WTC11 (cell line): ENCODE measurements around the gene HAUS6. TPM values are rescaled to one million over a fixed set of nuclear protein-coding genes. Genes with fewer than 3 reads are reported as not detected.

Source experiments
- ATAC-seq: fragments of 200-7000 bp; cut with Tn5 transposase; 2 replicates; pipeline ENCODE4 v1.10.0; 2021; ENCODE audit warnings: mild to moderate bottlenecking, moderate library complexity
- CTCF ChIA-PET: fragments of 300-600 bp; sonication (Branson Sonifier 250); formaldehyde crosslinking; loops from one replicate; lab custom pipeline; 2021; ENCODE audit warnings: antibody characterized with exemption; lab: Charles Lee
- POLR2A ChIA-PET: fragments of 350-600 bp; sonication (Branson Sonifier 250); formaldehyde crosslinking; loops from one replicate; lab custom pipeline; 2021; ENCODE audit warnings: antibody characterized with exemption; lab: Charles Lee
- DNase-seq: peaks from one replicate; pipeline ENCODE4 v3.0.0; 2021; ENCODE audit warnings: low spot score
- H3K27ac Mint-ChIP-seq: 2 replicates; pipeline ENCODE4 v1.8.0; 2021; ENCODE audit warnings: mixed read lengths
- H3K27me3 Mint-ChIP-seq: 2 replicates; pipeline ENCODE4 v1.8.0; 2021; ENCODE audit warnings: low read depth, mild to moderate bottlenecking, moderate library complexity, mixed read lengths
- H3K36me3 Mint-ChIP-seq: 2 replicates; pipeline ENCODE4 v1.8.0; 2021; ENCODE audit warnings: mixed read lengths
- H3K4me1 Mint-ChIP-seq: 2 replicates; pipeline ENCODE4 v1.8.0; 2022; ENCODE audit warnings: mixed read lengths
- H3K4me3 Mint-ChIP-seq: 2 replicates; pipeline ENCODE4 v1.8.0; 2021; ENCODE audit warnings: mild to moderate bottlenecking, moderate library complexity, mixed read lengths
- H3K9me3 Mint-ChIP-seq: 2 replicates; pipeline ENCODE4 v1.8.0; 2021; ENCODE audit warnings: mixed read lengths
- AR ChIP-seq: fragments of 250-450 bp; sonication (Bioruptor Pico); IDR thresholded peaks from 2 replicates; pipeline ENCODE4 v1.9.0; 2021; ENCODE audit warnings: mild to moderate bottlenecking
- ATF3 ChIP-seq: sonication (generic); formaldehyde crosslinking; conservative IDR thresholded peaks from 2 replicates; pipeline ENCODE4 v1.8.1; 2022; ENCODE audit warnings: mild to moderate bottlenecking, missing genetic modification reagents
- CDX4 ChIP-seq: fragments of 250-450 bp; sonication (Bioruptor Pico); IDR thresholded peaks from 2 replicates; pipeline ENCODE4 v1.9.0; 2021; ENCODE audit warnings: moderate library complexity, mild to moderate bottlenecking, inconsistent platforms, borderline replicate concordance
- ESRRA ChIP-seq: sonication (generic); formaldehyde crosslinking; IDR thresholded peaks from 2 replicates; pipeline ENCODE4 v1.8.1; 2022; ENCODE audit warnings: mild to moderate bottlenecking, missing genetic modification reagents, borderline replicate concordance
- ETV6 ChIP-seq: sonication (generic); formaldehyde crosslinking; IDR thresholded peaks from 2 replicates; pipeline ENCODE4 v1.8.1; 2022; ENCODE audit warnings: mild to moderate bottlenecking, missing genetic modification reagents
- GABPB1 ChIP-seq: sonication (generic); formaldehyde crosslinking; IDR thresholded peaks from 2 replicates; pipeline ENCODE4 v1.8.1; 2023; ENCODE audit warnings: mild to moderate bottlenecking, missing genetic modification reagents
- GTF2I ChIP-seq: fragments of 250-450 bp; sonication (Bioruptor Pico); conservative IDR thresholded peaks from 2 replicates; pipeline ENCODE4 v1.4.0; 2021; ENCODE audit warnings: mild to moderate bottlenecking
- HMGXB4 ChIP-seq: sonication (generic); formaldehyde crosslinking; IDR thresholded peaks from 2 replicates; pipeline ENCODE4 v1.8.1; 2023; ENCODE audit warnings: mild to moderate bottlenecking, moderate library complexity, missing genetic modification reagents
- JAZF1 ChIP-seq: fragments of 250-450 bp; sonication (Bioruptor Pico); IDR thresholded peaks from 2 replicates; pipeline ENCODE4 v1.9.0; 2021; ENCODE audit warnings: moderate library complexity, mild to moderate bottlenecking, inconsistent platforms
- MAX ChIP-seq: sonication (generic); formaldehyde crosslinking; IDR thresholded peaks from 2 replicates; pipeline ENCODE4 v1.8.0; 2022; ENCODE audit warnings: mild to moderate bottlenecking, missing genetic modification reagents
- MYBL2 ChIP-seq: sonication (generic); formaldehyde crosslinking; IDR thresholded peaks from 2 replicates; pipeline ENCODE4 v1.8.1; 2023; ENCODE audit warnings: mild to moderate bottlenecking, moderate library complexity, missing genetic modification reagents
- NR1H2 ChIP-seq: sonication (generic); formaldehyde crosslinking; IDR thresholded peaks from 2 replicates; pipeline ENCODE4 v1.9.0; 2021; ENCODE audit warnings: mild to moderate bottlenecking, moderate library complexity, missing genetic modification reagents
- OVOL2 ChIP-seq: fragments of 250-450 bp; sonication (Bioruptor Pico); IDR thresholded peaks from 2 replicates; pipeline ENCODE4 v1.9.0; 2021; ENCODE audit warnings: mild to moderate bottlenecking, borderline replicate concordance
- PRRX2 ChIP-seq: fragments of 250-450 bp; sonication (Bioruptor Pico); IDR thresholded peaks from 2 replicates; pipeline ENCODE4 v1.8.0; 2021; ENCODE audit warnings: mild to moderate bottlenecking
- TP53 ChIP-seq: sonication (generic); formaldehyde crosslinking; IDR thresholded peaks from 2 replicates; pipeline ENCODE4 v1.8.1; 2023; ENCODE audit warnings: mild to moderate bottlenecking, missing genetic modification reagents
- USF2 ChIP-seq: sonication (generic); formaldehyde crosslinking; IDR thresholded peaks from 2 replicates; pipeline ENCODE4 v1.8.1; 2023; ENCODE audit warnings: mild to moderate bottlenecking, missing genetic modification reagents, moderate library complexity
- ZNF121 ChIP-seq: sonication (generic); formaldehyde crosslinking; IDR thresholded peaks from 2 replicates; pipeline ENCODE4 v1.8.0; 2023; ENCODE audit warnings: missing genetic modification reagents
- ZNF232 ChIP-seq: sonication (generic); formaldehyde crosslinking; IDR thresholded peaks from 2 replicates; pipeline ENCODE4 v1.8.0; 2022; ENCODE audit warnings: mild to moderate bottlenecking, missing genetic modification reagents
- ZNF416 ChIP-seq: fragments of 250-450 bp; sonication (Bioruptor Pico); IDR thresholded peaks from 2 replicates; pipeline ENCODE4 v1.9.0; 2021; ENCODE audit warnings: mild to moderate bottlenecking, inconsistent platforms
- ZNF512 ChIP-seq: sonication (generic); formaldehyde crosslinking; IDR thresholded peaks from 2 replicates; pipeline ENCODE4 v1.8.1; 2022; ENCODE audit warnings: missing genetic modification reagents, borderline replicate concordance
- ZSCAN18 ChIP-seq: fragments of 250-450 bp; sonication (Bioruptor Pico); IDR thresholded peaks from 2 replicates; pipeline ENCODE4 v2.1.2; 2022; ENCODE audit warnings: mild to moderate bottlenecking, moderate library complexity
- total RNA-seq: library from RNA; stranded (reverse); gene quantifications from 3 replicates; pipeline ENCODE4 v1.2.3, GENCODE V29; 2021

The HAUS6 gene
- total RNA-seq, 1 experiment from 2014 or later: 43.3 TPM

- Mint-ChIP-seq H3K4me1 (peaks cover 26% of the 10 kb centered on the region), H3K9me3 (no peaks in the 10 kb centered on the region), H3K36me3 (no peaks in the 10 kb centered on the region), H3K4me3 (no peak overlapping the region), H3K27ac (0 out of 2 replicates have a peak overlapping the region, but pooled peaks have one; percentile 1)
- ATAC-seq: peak; percentile 78
- POLR2A ChIA-PET: interaction anchor here (0.7 kb wide), 1 partner anchor 21 kb away, joined by 7 read pairs; no protein-coding TSS in a partner anchor
- CTCF ChIA-PET: interaction anchor here (0.7 to 3.3 kb wide), 7 partner anchors 19 to 329 kb away, joined by 3 to 20 read pairs (median 3); no protein-coding TSS in a partner anchor
- TF ChIP-seq ZNF232 (CRISPR knock-in tag): no peak
- TF ChIP-seq ZNF121 (CRISPR knock-in tag): no peak
- TF ChIP-seq GTF2I (CRISPR knock-in tag): no peak
- TF ChIP-seq, all 79 proteins: peak for 0
- no peaks in the 10 kb centered on the region for H3K27me3 Mint-ChIP-seq
- no peak for DNase-seq
Measured at GRCh38 chr9:19136129-19136528, 33.4 kb upstream of the HAUS6 start.

GRCh38 chr9:19133549-19134345, 31.0 kb upstream of the HAUS6 start:
- Mint-ChIP-seq H3K27ac (no peak overlapping the region; the same call in 1 of the 2 replicates), H3K4me1 (peaks cover 48% of the 10 kb centered on the region), H3K36me3 (no peaks in the 10 kb centered on the region), H3K4me3 (no peak overlapping the region), H3K27me3 (0 out of 2 replicates have a peak, but pooled peaks cover 3% of the 10 kb centered on the region), H3K9me3 (no peaks in the 10 kb centered on the region)
- POLR2A ChIA-PET: no interaction called here
- no peak for DNase-seq
- CTCF ChIA-PET: interaction anchor here (0.5 to 3.3 kb wide), 3 partner anchors 16 to 331 kb away, joined by 3 to 20 read pairs (median 14); no protein-coding TSS in a partner anchor
- ATAC-seq: no peak
- TF ChIP-seq GABPB1 (CRISPR knock-in tag) (no peak), ZNF416 (CRISPR knock-in tag) (no peak), USF2 (CRISPR knock-in tag) (no peak), ZSCAN18 (CRISPR knock-in tag) (no peak), MYBL2 (CRISPR knock-in tag) (no peak), ATF3 (CRISPR knock-in tag) (no peak), ESRRA (no peak), HMGXB4 (CRISPR knock-in tag) (no peak), TP53 (CRISPR knock-in tag) (no peak), CDX4 (CRISPR knock-in tag) (no peak), AR (CRISPR knock-in tag) (no peak), ZNF232 (CRISPR knock-in tag) (no peak), NR1H2 (CRISPR knock-in tag) (no peak), PRRX2 (CRISPR knock-in tag) (no peak), OVOL2 (CRISPR knock-in tag) (no peak), MAX (no peak), ETV6 (CRISPR knock-in tag) (no peak), ZNF512 (CRISPR knock-in tag) (no peak), JAZF1 (CRISPR knock-in tag) (no peak)
